Keratinocyte (primary cell): ENCODE data around the gene RPL36A. TPM values are rescaled to one million over a fixed set of nuclear protein-coding genes. Genes with fewer than 3 reads are reported as not detected.

Experiments used
- DNase-seq: peaks from one replicate; pipeline ENCODE4 v3.0.0-alpha.2; 2011; ENCODE audit warnings: low read depth, missing footprints, low spot score
- FAIRE-seq: peaks from 2 replicates; lab custom pipeline; 2011; peaks lifted over from hg19 to GRCh38; lab: Jason Lieb, UNC
- H2AFZ ChIP-seq: 2 replicates; pipeline ENCODE4 v1.6.0; 2012; ENCODE audit warnings: low read length, control low read depth, inconsistent platforms; ENCODE audit not compliant: control insufficient read depth
- H3K27ac ChIP-seq: 2 replicates; pipeline ENCODE4 v1.5.1; 2011; ENCODE audit warnings: low read length; ENCODE audit not compliant: control insufficient read depth, insufficient read depth
- H3K27me3 ChIP-seq: 3 replicates; pipeline ENCODE4 v1.6.0; 2011; ENCODE audit warnings: low read length; ENCODE audit not compliant: control insufficient read depth, insufficient read depth; ENCODE audit errors: extremely low read depth
- H3K36me3 ChIP-seq, 2 experiments: 2 replicates in 1 of 2; 3 replicates in 1 of 2; pipeline ENCODE4 v1.5.1; 2011; ENCODE audit warnings: low read length in 2 of 2, mild to moderate bottlenecking in 1 of 2; ENCODE audit not compliant: control insufficient read depth in 2 of 2, insufficient read depth in 2 of 2; ENCODE audit errors: extremely low read depth in 1 of 2
- H3K4me1 ChIP-seq: 3 replicates; pipeline ENCODE4 v1.5.1; 2011; ENCODE audit warnings: low read length; ENCODE audit not compliant: control insufficient read depth, insufficient read depth; ENCODE audit errors: extremely low read depth
- H3K4me2 ChIP-seq: 3 replicates; pipeline ENCODE4 v1.6.0; 2011; ENCODE audit warnings: low read depth, low read length; ENCODE audit not compliant: control insufficient read depth, insufficient read depth; ENCODE audit errors: extremely low read depth
- H3K4me3 ChIP-seq, 3 experiments: fragments of 200-600 bp in 1 of 3; sonication (generic) in 1 of 3; 2 replicates in 2 of 3; 3 replicates in 1 of 3; pipeline ENCODE4 v1.5.1; 2011 to 2016; ENCODE audit warnings: low read length in 3 of 3, mild to moderate bottlenecking in 3 of 3, control low read depth in 2 of 3, inconsistent platforms in 1 of 3, low read depth in 1 of 3, mixed read lengths in 1 of 3, mixed run types in 1 of 3, moderate library complexity in 1 of 3; ENCODE audit not compliant: control insufficient read depth in 2 of 3, insufficient read depth in 2 of 3; ENCODE audit errors: extremely low read depth in 1 of 3
- H3K79me2 ChIP-seq: 2 replicates; pipeline ENCODE4 v1.6.0; 2012; ENCODE audit warnings: low read length; ENCODE audit not compliant: control insufficient read depth, insufficient read depth
- H3K9ac ChIP-seq: 3 replicates; pipeline ENCODE4 v1.6.0; 2011; ENCODE audit warnings: low read length; ENCODE audit not compliant: control insufficient read depth, insufficient read depth; ENCODE audit errors: extremely low read depth
- H3K9me1 ChIP-seq: 3 replicates; pipeline ENCODE4 v1.6.0; 2011; ENCODE audit warnings: low read length; ENCODE audit not compliant: control insufficient read depth, insufficient read depth; ENCODE audit errors: extremely low read depth
- H3K9me3 ChIP-seq: 2 replicates; pipeline ENCODE4 v1.5.1; 2012; ENCODE audit warnings: low read depth, low read length; ENCODE audit not compliant: control insufficient read depth
- H4K20me1 ChIP-seq: 3 replicates; pipeline ENCODE4 v1.6.0; 2011; ENCODE audit warnings: low read length; ENCODE audit not compliant: control insufficient read depth, insufficient read depth; ENCODE audit errors: extremely low read depth
- CTCF ChIP-seq, 3 experiments: IDR thresholded peaks in 1 of 3; conservative IDR thresholded peaks in 1 of 3; optimal IDR thresholded peaks in 1 of 3; 2 replicates in 2 of 3; 3 replicates in 1 of 3; pipeline versions ENCODE3 to v1.5.1; 2011; ENCODE audit warnings: low read length in 3 of 3, mild to moderate bottlenecking in 3 of 3, moderate library complexity in 2 of 3, control low read depth in 1 of 3, inconsistent platforms in 1 of 3; ENCODE audit not compliant: insufficient read depth in 2 of 3; ENCODE audit errors: extremely low read depth in 1 of 3
- EZH2 ChIP-seq: IDR thresholded peaks from one replicate; pipeline ENCODE4 v1.6.1; 2012; ENCODE audit warnings: inconsistent platforms, mild to moderate bottlenecking, low read length, moderate library complexity
- dilution Hi-C: fragments of 300-500 bp; cut with MboI; formaldehyde crosslinking; loops from one replicate; pipeline ENCODE4 v1.7.0; 2020; ENCODE audit warnings: low sequenced_read_pairs; ENCODE audit not compliant: extremely low pct_ligation_motif_present
- polyA plus RNA-seq, 5 experiments: library from polyadenylated mRNA; depleted of rRNA in 3 of 5; stranded (reverse) in 3 of 5; stranded (forward) in 1 of 5; unstranded in 1 of 5; fragments of >200 nt; gene quantifications; 1 replicate in 1 of 5; 2 replicates in 3 of 5; 3 replicates in 1 of 5; pipeline versions ENCODE4 v1.2.1 to v1.2.3, GENCODE V29; 2011 to 2012; ENCODE audit warnings: missing spikeins in 2 of 5, low read depth in 1 of 5, low replicate concordance in 1 of 5

The RPL36A gene
- polyA plus RNA-seq, 1 donor (not counting 4 experiments of a cell fraction or from before 2014, with no cell fraction given), result 2,714 TPM

- dilution Hi-C loops, result no loop called here
- Histone ChIP-seq H3K4me2 (no peak overlapping the region), H3K79me2 (peaks cover 42% of the 10 kb centered on the region), H3K36me3 (peaks cover 0 to 2% of the 10 kb centered on the region in 2 experiments), H2AFZ (no peak overlapping the region), H3K9me1 (no peaks in the 10 kb centered on the region), H3K4me3 (no peak overlapping the region), H3K27me3 (no peaks in the 10 kb centered on the region), H3K27ac (no peak overlapping the region), H4K20me1 (no peaks in the 10 kb centered on the region), H3K9ac (no peak overlapping the region), H3K9me3 (no peaks in the 10 kb centered on the region), H3K4me1 (peaks cover 6% of the 10 kb centered on the region)
- FAIRE-seq (peak; percentile 13), DNase-seq (no peak)
- no peak for TF ChIP-seq EZH2
- no peak for TF ChIP-seq CTCF (optimal IDR thresholded peaks at IDR 0.05 in 1 of 3, IDR thresholded peaks at IDR 0.05 in 1 of 3, conservative IDR thresholded peaks at IDR 0.05 in 1 of 3; ENCODE audit: extremely low read depth in 1 of 3, insufficient read depth in 2 of 3, low read length in 3 of 3)
Measured at GRCh38 chrX:101411984-101412383, 21.2 kb downstream of the RPL36A start.

GRCh38 chrX:101415180-101416145 lies 24.7 kb downstream of the RPL36A start:
- dilution Hi-C loops, result no loop called here
- Histone ChIP-seq H3K4me1 (peaks cover under 1% of the 10 kb centered on the region), H3K79me2 (peaks cover 18% of the 10 kb centered on the region), H4K20me1 (no peaks in the 10 kb centered on the region), H2AFZ (no peak overlapping the region), H3K9ac (no peak overlapping the region), H3K4me2 (no peak overlapping the region), H3K36me3 (peaks cover 0 to 2% of the 10 kb centered on the region in 2 experiments), H3K4me3 (no peak overlapping the region), H3K27me3 (no peaks in the 10 kb centered on the region), H3K9me3 (no peaks in the 10 kb centered on the region), H3K27ac (no peak overlapping the region), H3K9me1 (no peaks in the 10 kb centered on the region)
- DNase-seq, result no peak
- peak; percentile 64 for FAIRE-seq
- no peak for TF ChIP-seq EZH2
- TF ChIP-seq CTCF (optimal IDR thresholded peaks at IDR 0.05 in 1 of 3, IDR thresholded peaks at IDR 0.05 in 1 of 3, conservative IDR thresholded peaks at IDR 0.05 in 1 of 3; ENCODE audit: extremely low read depth in 1 of 3, insufficient read depth in 2 of 3, low read length in 3 of 3), result peak in 2 of 3 experiments; percentile 70 to 72
